CD4-positive, alpha-beta T cell treated with Interleukin-15 for 4 hours (primary cell): ENCODE data around the gene NLRP14.

Source experiments
- DNase-seq: peaks from one replicate; pipeline ENCODE4 v3.0.0-alpha.2; 2020; ENCODE audit warnings: low spot score

The NLRP14 gene

GRCh38 chr11:7056828-7057513, 36.7 kb downstream of the NLRP14 start:
- DNase-seq = no peak

- no peak for DNase-seq
Observed at GRCh38 chr11:7057641-7058040, 37.4 kb downstream of the NLRP14 start.

- no peak for DNase-seq
Observed at GRCh38 chr11:7060868-7061267, 40.6 kb downstream of the NLRP14 start.

GRCh38 chr11:7062534-7062933, 42.3 kb downstream of the NLRP14 start:
- DNase-seq = no peak

- DNase-seq = no peak
Observed at GRCh38 chr11:7072401-7073028, 52.2 kb downstream of the NLRP14 start.

GRCh38 chr11:7077101-7077500, 56.8 kb downstream of the NLRP14 start:
- no peak for DNase-seq

GRCh38 chr11:7079545-7080135, 59.4 kb downstream of the NLRP14 start:
- no peak for DNase-seq

- no peak for DNase-seq
Observed at GRCh38 chr11:7080900-7081299, 60.6 kb downstream of the NLRP14 start.

GRCh38 chr11:7081441-7081840, 61.2 kb downstream of the NLRP14 start:
- no peak for DNase-seq

- DNase-seq = no peak
Observed at GRCh38 chr11:7088921-7089320, 68.6 kb downstream of the NLRP14 start, which contains the start of gene RBMXL2. RBMXL2 (plus strand) TSS chr11:7088998; CDS start chr11:7089121, 123 bp downstream.

- DNase-seq = no peak
Observed at GRCh38 chr11:7089328-7090251, 69.3 kb downstream of the NLRP14 start.

GRCh38 chr11:7098235-7098832, 78.1 kb downstream of the NLRP14 start:
- DNase-seq = peak; percentile 42

GRCh38 chr11:7115780-7116179, 95.5 kb downstream of the NLRP14 start:
- no peak for DNase-seq

- DNase-seq = no peak
Observed at GRCh38 chr11:7116370-7116769, 96.1 kb downstream of the NLRP14 start.
